ENCODE measurements around the gene CC2D1B.
"Not testable (repeated sequence)": the region's sequence is repeated elsewhere in the genome, so short reads cannot be mapped to it uniquely, and the experiment has no call there.

CC2D1B gene, protein sequence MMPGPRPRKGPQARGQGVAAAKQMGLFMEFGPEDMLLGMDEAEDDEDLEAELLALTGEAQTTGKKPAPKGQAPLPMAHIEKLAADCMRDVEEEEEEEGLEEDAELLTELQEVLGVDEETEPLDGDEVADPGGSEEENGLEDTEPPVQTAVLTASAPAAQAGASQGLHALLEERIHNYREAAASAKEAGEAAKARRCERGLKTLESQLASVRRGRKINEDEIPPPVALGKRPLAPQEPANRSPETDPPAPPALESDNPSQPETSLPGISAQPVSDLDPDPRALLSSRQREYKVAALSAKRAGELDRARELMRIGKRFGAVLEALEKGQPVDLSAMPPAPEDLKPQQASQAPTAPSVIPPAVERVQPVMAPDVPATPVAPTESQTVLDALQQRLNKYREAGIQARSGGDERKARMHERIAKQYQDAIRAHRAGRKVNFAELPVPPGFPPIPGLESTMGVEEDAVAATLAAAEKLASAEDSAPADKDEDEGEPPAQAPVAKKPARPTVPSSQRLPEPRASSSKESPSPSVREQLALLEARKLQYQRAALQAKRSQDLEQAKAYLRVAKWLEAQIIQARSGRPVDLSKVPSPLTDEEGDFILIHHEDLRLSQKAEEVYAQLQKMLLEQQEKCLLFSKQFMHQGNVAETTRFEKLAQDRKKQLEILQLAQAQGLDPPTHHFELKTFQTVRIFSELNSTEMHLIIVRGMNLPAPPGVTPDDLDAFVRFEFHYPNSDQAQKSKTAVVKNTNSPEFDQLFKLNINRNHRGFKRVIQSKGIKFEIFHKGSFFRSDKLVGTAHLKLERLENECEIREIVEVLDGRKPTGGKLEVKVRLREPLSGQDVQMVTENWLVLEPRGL

GRCh38 chr1:52365746-52366516 lies at the start of gene CC2D1B:
CC2D1B (minus strand) TSS chr1:52366205; CDS start chr1:52364620, 1,585 bp downstream.
- DNase-seq (ENCODE audit: low read depth in 2 of 2) = peak; percentile 97 to 98

GRCh38 chr1:52414942-52415341 lies 48.9 kb upstream of the CC2D1B start:
- no peak for DNase-seq (ENCODE audit: low read depth in 2 of 2)

GRCh38 chr1:52413410-52413989 lies 47.5 kb upstream of the CC2D1B start:
- DNase-seq (ENCODE audit: low read depth in 2 of 2) = no peak

- no peak for DNase-seq (ENCODE audit: low read depth in 2 of 2)
Observed at GRCh38 chr1:52404975-52405338, 39.0 kb upstream of the CC2D1B start.

- DNase-seq (ENCODE audit: low read depth in 2 of 2) = peak; percentile 88 to 95
Observed at GRCh38 chr1:52404116-52404974, 38.3 kb upstream of the CC2D1B start, which contains the start of the genes ORC1 and PRPF38A. ORC1 (minus strand) TSS chr1:52404423; CDS start chr1:52402223, 2,200 bp downstream. PRPF38A (plus strand) TSS chr1:52404602; CDS start chr1:52404750, 148 bp downstream.

GRCh38 chr1:52403566-52404115 lies 37.6 kb upstream of the CC2D1B start:
- DNase-seq (ENCODE audit: low read depth in 2 of 2) = peak in 1 of 2 donors; percentile 10

DNA sequence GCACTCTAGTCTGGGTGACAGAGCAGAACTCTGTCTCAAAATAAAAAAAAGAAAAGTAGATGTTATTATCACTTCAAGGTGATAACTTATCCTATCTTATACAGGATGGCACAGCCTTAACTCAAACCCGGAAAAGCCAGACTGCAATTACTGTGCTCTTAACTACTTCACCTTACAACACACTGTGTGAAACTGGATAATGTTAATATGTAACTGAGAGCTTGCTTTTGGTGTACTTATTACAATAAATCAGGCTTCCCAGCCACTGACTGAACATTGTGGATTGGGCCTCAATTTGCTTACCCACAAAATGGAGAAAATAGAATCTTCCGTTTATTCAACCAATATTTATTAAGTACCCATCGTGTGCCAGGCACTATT lies 36.8 kb upstream of the CC2D1B start:
- DNase-seq (ENCODE audit: low read depth in 2 of 2) = no peak

DNA sequence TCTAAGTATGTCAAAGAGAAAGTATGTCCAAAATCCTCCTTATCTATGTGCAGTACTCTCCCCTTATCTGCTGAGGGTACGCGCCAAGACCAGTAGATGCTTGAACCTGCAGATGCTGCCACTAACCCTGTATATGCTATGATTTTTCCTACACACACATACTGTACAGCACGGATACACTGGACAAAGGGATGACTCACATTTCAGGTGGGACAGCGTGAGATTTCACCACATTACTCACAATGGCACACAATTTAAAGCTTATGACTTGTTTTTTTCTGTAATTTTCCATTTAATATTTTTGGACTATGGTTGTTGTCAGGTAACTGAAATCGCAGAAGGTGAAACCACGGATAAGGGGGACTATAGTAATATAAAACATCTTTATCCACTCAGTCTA lies 34.1 kb upstream of the CC2D1B start:
- DNase-seq (ENCODE audit: low read depth in 2 of 2) = no peak

DNA sequence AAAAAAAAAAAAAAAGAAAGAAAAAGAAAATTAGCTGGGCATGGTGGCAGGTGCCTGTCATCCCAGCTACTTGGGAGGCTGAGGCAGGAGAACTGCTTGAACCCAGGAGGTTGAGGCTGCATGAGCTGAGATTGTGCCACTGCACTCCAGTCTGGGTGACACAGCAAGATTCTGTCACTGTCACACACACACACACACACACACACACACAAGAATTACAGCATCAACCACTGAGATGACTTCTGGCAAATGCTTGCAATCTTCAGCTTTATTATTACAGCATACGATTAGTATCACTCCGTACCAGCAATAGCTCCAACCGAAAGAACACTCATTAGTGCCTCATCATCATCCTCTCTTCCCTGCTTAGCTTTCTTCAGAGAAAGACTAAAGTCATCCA lies 33.6 kb upstream of the CC2D1B start:
- DNase-seq (ENCODE audit: low read depth in 2 of 2) = no peak

DNA sequence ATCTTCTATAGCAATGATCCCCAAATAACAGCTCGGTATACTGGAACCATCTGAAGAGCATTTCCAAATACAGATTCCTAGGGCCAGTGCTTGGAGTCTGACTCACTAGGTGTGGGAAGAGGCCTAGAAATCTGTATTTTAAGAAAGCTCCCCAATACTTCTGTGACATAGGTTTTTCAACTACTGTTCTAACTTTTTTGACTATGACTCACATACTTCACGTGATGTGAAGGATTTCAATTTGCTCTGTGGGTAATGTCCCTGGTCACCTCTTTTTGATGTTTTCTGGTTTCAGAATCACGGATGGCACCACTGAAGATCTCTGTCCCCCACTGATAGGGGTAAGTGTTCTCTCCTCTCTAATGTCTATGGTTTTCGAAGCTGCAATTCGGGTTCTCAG lies 27.2 kb upstream of the CC2D1B start:
- no peak for DNase-seq (ENCODE audit: low read depth in 2 of 2)

- no peak for DNase-seq (ENCODE audit: low read depth in 2 of 2)
Observed at GRCh38 chr1:52386458-52386857, 20.5 kb upstream of the CC2D1B start.

DNA sequence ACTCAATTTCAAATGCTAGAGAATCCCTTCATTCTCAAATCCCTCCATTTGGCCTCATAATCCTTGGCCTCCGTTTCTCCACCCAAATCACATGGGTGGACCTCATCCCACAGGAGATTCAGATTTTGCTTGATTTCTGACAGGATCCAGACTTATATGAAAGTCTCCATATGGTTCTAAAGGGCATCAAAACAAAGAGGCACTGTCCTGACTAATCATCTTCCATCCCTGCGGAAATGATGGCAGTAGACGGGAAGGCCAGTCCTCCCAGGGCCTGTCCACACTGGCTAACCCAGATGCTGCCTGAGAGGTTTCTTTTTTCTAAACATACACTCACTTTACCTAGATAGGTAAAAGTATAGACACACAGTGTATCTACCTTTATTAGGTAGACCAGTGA lies 19.4 kb upstream of the CC2D1B start:
- DNase-seq (ENCODE audit: low read depth in 2 of 2) = no peak

- DNase-seq (ENCODE audit: low read depth in 2 of 2) = not testable (repeated sequence)
Observed at GRCh38 chr1:52369851-52370250, 3.8 kb upstream of the CC2D1B start.

- DNase-seq (ENCODE audit: low read depth in 2 of 2) = no peak
Observed at GRCh38 chr1:52368383-52369172, 2.6 kb upstream of the CC2D1B start.

- DNase-seq (ENCODE audit: low read depth in 2 of 2) = no peak
Observed at GRCh38 chr1:52367272-52367671, 1.3 kb upstream of the CC2D1B start.

DNA sequence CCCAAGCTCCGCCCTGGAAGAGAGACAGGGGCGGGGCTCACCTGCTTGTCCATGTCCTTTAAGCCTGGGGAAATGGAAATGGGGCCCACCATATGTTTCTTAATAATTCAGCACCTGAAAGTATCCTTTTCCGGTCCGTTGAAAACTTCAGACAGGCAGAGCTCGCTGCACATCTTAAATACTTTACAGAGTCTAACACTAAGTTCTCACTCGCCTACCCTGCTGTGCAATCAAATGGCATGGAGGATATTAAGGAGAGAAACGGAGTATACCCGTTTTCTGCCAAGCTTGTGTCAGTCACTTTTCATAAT lies 467 bp upstream of the CC2D1B start:
- DNase-seq (ENCODE audit: low read depth in 2 of 2) = no peak

DNA sequence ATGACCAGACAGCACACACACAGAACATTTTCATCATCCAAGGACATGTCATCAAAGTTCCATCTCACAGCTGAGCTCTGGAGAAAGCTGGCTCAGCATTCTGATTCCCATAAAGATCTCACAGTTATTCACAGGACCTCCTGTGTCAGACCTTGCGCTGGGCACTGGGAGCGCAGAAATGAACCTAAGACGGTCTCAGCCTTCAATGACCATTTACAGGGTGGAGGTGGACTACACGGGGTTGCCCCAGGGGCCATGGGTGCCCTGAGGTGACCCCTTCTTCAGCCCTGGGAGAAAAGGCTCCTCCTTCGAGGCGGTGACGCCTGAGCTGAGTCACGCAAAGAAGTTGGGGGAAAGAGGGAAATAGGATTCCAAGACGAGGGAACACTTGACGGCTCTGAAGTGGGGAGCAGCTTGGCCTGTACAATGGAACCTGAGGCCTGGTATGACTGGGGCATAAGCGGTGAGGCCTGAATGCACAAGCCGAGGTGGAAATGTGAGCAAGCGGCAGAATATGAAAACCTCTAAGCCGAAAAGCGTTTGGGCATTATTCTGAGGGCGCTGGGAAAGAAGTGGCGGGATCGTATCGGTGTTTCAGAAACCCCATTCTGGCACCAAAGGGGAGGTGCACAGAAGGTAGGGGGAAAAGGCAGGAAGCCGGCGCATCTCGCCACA lies 797 bp downstream of the CC2D1B start:
- no peak for DNase-seq (ENCODE audit: low read depth in 2 of 2)

- DNase-seq (ENCODE audit: low read depth in 2 of 2) = no peak
Observed at GRCh38 chr1:52364235-52364839, 1.7 kb downstream of the CC2D1B start.

DNA sequence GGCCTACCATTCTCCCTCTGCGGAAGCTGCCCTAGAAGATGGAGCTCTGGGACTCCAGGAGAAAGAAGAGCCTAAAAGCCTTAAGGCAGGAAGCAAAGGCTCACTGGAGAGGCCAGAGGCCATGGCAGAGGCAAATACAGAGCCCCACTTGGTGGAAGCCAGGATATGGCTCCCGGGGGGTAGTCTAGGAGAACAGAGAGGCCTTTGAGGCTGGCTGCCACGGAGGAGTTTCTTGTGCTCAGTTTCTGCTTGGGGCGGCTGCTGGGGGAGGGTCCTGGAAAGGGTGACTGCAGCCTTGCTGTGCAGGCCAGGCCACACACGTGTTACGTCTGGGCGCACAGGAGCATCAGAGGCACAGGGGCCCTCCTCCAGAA lies 5.4 kb downstream of the CC2D1B start:
- DNase-seq (ENCODE audit: low read depth in 2 of 2) = no peak

Measured in activated CD8-positive, alpha-beta memory T cell treated with anti-CD3 and anti-CD28 coated beads for 4 hours (primary cell).